ENCODE results near the gene AUNIP.

The AUNIP gene

DNA sequence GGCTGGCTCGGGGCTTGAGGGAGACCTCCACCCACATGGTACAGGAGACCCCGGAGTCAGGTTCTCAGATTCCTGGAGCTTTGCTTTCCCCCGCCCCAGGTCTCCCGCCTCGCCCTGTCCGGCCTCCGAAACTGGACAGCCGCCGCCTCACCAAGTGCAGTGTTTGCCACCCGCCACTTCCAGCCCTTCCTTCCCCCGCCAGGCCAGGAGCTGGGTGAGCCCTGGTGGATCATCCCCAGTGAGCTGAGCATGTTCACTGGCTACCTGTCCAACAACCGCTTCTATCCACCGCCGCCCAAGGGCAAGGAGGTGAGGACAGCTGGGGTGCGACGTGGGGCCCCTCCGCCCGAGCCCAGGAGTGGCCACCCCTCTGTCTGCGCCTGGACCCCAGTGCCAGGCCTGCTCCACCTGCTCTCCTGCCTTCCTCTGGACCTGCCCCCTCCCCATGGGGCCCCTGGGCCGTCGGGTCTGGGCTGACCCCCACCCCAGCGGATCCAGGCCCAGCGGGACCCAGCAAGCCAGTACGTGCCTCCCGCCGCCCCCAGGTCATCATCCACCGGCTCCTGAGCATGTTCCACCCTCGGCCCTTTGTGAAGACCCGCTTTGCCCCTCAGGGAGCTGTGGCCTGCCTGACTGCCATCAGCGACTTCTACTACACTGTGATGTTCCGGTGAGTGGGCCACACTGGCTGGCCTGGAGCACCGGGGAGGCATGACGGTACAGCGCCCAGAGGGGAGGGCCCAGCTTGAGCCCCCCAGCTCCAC, 50.6 kb downstream of the AUNIP start:
- TF ChIP-seq, protein P1, sequence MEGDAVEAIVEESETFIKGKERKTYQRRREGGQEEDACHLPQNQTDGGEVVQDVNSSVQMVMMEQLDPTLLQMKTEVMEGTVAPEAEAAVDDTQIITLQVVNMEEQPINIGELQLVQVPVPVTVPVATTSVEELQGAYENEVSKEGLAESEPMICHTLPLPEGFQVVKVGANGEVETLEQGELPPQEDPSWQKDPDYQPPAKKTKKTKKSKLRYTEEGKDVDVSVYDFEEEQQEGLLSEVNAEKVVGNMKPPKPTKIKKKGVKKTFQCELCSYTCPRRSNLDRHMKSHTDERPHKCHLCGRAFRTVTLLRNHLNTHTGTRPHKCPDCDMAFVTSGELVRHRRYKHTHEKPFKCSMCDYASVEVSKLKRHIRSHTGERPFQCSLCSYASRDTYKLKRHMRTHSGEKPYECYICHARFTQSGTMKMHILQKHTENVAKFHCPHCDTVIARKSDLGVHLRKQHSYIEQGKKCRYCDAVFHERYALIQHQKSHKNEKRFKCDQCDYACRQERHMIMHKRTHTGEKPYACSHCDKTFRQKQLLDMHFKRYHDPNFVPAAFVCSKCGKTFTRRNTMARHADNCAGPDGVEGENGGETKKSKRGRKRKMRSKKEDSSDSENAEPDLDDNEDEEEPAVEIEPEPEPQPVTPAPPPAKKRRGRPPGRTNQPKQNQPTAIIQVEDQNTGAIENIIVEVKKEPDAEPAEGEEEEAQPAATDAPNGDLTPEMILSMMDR (IDR thresholded peaks at IDR 0.05; ENCODE audit: insufficient read depth, low read length), result no peak
- TF ChIP-seq GABPA (IDR thresholded peaks at IDR 0.05; ENCODE audit: low read depth) (no peak), SPI1 (IDR thresholded peaks at IDR 0.05; ENCODE audit: borderline replicate concordance, low read depth) (no peak), POLR2AphosphoS5 (IDR thresholded peaks at IDR 0.05; ENCODE audit: low read depth) (no peak)
- TF ChIP-seq, protein P2, sequence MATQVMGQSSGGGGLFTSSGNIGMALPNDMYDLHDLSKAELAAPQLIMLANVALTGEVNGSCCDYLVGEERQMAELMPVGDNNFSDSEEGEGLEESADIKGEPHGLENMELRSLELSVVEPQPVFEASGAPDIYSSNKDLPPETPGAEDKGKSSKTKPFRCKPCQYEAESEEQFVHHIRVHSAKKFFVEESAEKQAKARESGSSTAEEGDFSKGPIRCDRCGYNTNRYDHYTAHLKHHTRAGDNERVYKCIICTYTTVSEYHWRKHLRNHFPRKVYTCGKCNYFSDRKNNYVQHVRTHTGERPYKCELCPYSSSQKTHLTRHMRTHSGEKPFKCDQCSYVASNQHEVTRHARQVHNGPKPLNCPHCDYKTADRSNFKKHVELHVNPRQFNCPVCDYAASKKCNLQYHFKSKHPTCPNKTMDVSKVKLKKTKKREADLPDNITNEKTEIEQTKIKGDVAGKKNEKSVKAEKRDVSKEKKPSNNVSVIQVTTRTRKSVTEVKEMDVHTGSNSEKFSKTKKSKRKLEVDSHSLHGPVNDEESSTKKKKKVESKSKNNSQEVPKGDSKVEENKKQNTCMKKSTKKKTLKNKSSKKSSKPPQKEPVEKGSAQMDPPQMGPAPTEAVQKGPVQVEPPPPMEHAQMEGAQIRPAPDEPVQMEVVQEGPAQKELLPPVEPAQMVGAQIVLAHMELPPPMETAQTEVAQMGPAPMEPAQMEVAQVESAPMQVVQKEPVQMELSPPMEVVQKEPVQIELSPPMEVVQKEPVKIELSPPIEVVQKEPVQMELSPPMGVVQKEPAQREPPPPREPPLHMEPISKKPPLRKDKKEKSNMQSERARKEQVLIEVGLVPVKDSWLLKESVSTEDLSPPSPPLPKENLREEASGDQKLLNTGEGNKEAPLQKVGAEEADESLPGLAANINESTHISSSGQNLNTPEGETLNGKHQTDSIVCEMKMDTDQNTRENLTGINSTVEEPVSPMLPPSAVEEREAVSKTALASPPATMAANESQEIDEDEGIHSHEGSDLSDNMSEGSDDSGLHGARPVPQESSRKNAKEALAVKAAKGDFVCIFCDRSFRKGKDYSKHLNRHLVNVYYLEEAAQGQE (IDR thresholded peaks at IDR 0.05; ENCODE audit: insufficient replicate concordance, low read depth), result no peak
- Histone ChIP-seq H3K4me3 (replicated peaks; ENCODE audit: insufficient read depth, low read length) (no peak overlapping the region), H3K27ac (replicated peaks) (peak overlapping the region; percentile 70), H3K27me3 (ENCODE audit: insufficient read depth, poor library complexity, severe bottlenecking) (no peaks in the 10 kb centered on the region)
- no peak for DNase-seq (ENCODE audit: low read depth in 1 of 2, low spot score in 1 of 2)

GRCh38 chr1:25807480-25808390, 51.5 kb downstream of the AUNIP start:
- Histone ChIP-seq H3K4me3 (replicated peaks; ENCODE audit: insufficient read depth, low read length) (no peak overlapping the region), H3K27ac (replicated peaks) (no peak overlapping the region), H3K27me3 (ENCODE audit: insufficient read depth, poor library complexity, severe bottlenecking) (no peaks in the 10 kb centered on the region)
- DNase-seq (ENCODE audit: low read depth in 1 of 2, low spot score in 1 of 2), result no peak
- TF ChIP-seq, protein P1 (IDR thresholded peaks at IDR 0.05; ENCODE audit: insufficient read depth, low read length), result no peak
- TF ChIP-seq, protein P2 (IDR thresholded peaks at IDR 0.05; ENCODE audit: insufficient replicate concordance, low read depth), result no peak
- no peak for TF ChIP-seq GABPA (IDR thresholded peaks at IDR 0.05; ENCODE audit: low read depth)
- no peak for TF ChIP-seq POLR2AphosphoS5 (IDR thresholded peaks at IDR 0.05; ENCODE audit: low read depth)
- no peak for TF ChIP-seq SPI1 (IDR thresholded peaks at IDR 0.05; ENCODE audit: borderline replicate concordance, low read depth)

GRCh38 chr1:25806418-25806817, 52.8 kb downstream of the AUNIP start:
- H3K27ac ChIP-seq (replicated peaks), result no peak overlapping the region
- no peak overlapping the region for H3K4me3 ChIP-seq (replicated peaks; ENCODE audit: insufficient read depth, low read length)
- TF ChIP-seq POLR2AphosphoS5 (IDR thresholded peaks at IDR 0.05; ENCODE audit: low read depth) (no peak), GABPA (IDR thresholded peaks at IDR 0.05; ENCODE audit: low read depth) (no peak)
- TF ChIP-seq, protein P1 (IDR thresholded peaks at IDR 0.05; ENCODE audit: insufficient read depth, low read length), result no peak
- no peak for DNase-seq (ENCODE audit: low read depth in 1 of 2, low spot score in 1 of 2)
- H3K27me3 ChIP-seq (ENCODE audit: insufficient read depth, poor library complexity, severe bottlenecking), result no peaks in the 10 kb centered on the region
